Lower leg skin (tissue), 4 donors: ENCODE results near the gene CDC20. TPM values are rescaled to one million over a fixed set of nuclear protein-coding genes. Genes with fewer than 3 reads are reported as not detected.

Experiments
- DNase-seq, 2 donors: peaks; one replicate each; pipeline ENCODE4 v3.0.0-alpha.2; 2019; ENCODE audit warnings: low spot score in 2 of 2
- H3K4me3 ChIP-seq: fragments of 200-600 bp; sonication (generic); 2 replicates; pipeline ENCODE4 v1.5.1; 2017; ENCODE audit warnings: mild to moderate bottlenecking, low read depth; ENCODE audit not compliant: poor library complexity, severe bottlenecking
- CTCF ChIP-seq, 3 donors: fragments of 450-650 bp; IDR thresholded peaks; one replicate each; pipeline ENCODE4 v1.5.1; 2016; ENCODE audit warnings: antibody characterized with exemption in 3 of 3, mild to moderate bottlenecking in 3 of 3, moderate library complexity in 2 of 3
- POLR2A ChIP-seq, 2 donors: fragments of 450-650 bp; IDR thresholded peaks; one replicate each; pipeline ENCODE4 v1.6.1; 2016 to 2017; ENCODE audit warnings: antibody characterized with exemption in 2 of 2, mild to moderate bottlenecking in 1 of 2, moderate library complexity in 1 of 2
- WGBS, 2 donors: methylation state at CpG; one replicate each; pipeline ENCODE4 v1.1.5; 2018; 5-methylcytosine and 5-hydroxymethylcytosine counted together
- intact Hi-C: fragments of 100-400 bp; cut with DNase I; formaldehyde crosslinking; loops from one replicate; pipeline ENCODE4 v1.15.0; 2023; ENCODE audit warnings: low total_unique reads
- total RNA-seq, 4 donors: library from RNA; depleted of rRNA; stranded (reverse); fragments of >200 nt; gene quantifications; one replicate each; pipeline ENCODE4 v1.1.0, GENCODE V29; 2016

Gene CDC20
- total RNA-seq, 4 donors from 2014 or later: 2.7 to 12.1 (median 6.5) TPM

DNA sequence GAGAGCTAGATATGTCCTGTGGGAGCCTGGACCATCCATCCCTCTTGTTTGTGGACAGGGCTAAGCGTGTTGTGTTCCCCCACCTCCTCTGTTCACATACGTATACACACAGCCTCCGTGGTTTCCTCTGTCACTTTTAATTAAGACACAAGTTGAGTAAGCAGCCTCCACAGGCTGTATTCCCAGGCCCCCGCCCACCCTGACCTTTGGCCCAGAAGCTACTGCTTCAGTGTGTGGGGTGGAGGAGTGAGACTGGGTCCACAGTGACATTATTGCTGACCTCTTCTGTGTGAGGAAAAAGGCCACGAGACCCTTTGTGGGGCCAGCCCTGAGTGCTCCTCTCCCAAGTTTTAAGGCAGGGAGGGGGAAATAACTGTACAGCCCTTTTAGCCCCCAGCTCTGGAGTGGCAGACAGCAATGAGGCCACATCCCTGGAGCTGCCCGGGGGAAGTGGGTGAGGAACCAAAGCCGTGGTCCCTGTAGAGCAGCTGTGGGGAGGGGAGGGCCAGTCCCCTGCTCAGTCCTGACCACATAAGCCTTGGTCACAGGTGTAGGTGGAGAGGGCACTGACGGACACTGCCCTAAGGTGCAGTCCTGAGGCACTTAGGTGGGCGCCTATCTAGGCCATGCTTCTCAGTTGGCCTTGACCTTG lies 4.6 kb downstream of the CDC20 start:
- no peak for DNase-seq
- H3K4me3 ChIP-seq: no peak overlapping the region
- WGBS, 2 donors: 77 to 82% methylated on average over 9 of the region's 9 CpGs
- TF ChIP-seq POLR2A (IDR thresholded peaks at IDR 0.05): no peak
- TF ChIP-seq CTCF (IDR thresholded peaks at IDR 0.05): no peak
- intact Hi-C loops: no loop called here

DNA sequence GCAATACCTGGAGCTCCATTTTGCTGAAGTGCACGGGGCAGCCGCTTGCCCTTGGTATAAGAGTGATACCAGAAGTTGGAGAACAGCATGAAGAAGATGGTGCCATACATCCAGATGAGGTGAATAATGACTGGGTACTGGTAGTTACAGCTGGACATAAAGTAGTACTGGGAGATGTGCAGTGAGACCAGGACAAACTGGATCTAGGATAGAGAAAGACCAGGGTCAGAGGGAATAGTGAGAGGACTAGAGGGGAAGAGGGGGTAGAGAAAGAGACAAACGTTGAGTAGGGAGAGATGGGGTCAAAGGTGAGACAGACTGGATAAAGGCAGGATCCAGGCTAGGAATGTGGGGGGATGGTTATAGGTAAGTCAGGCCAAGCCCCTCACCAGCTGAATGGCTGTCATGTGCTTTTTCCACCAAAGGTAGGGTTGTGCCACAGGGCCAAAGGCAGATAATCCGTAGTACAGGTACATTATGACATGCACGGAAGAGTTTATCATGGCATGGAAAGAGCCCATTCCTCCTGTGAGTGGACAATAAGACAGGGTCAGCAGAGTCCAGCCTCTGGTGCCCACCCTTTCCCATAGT lies 5.2 kb downstream of the CDC20 start:
- no peak for DNase-seq
- intact Hi-C loops: no loop called here
- no peak overlapping the region for H3K4me3 ChIP-seq
- 81 to 83% methylated on average over 5 of the region's 5 CpGs for WGBS, 2 donors
- TF ChIP-seq POLR2A (IDR thresholded peaks at IDR 0.05) (no peak), CTCF (IDR thresholded peaks at IDR 0.05) (no peak)

GRCh38 chr1:43365678-43366077 lies 6.9 kb downstream of the CDC20 start:
- DNase-seq: no peak
- no peak overlapping the region for H3K4me3 ChIP-seq
- TF ChIP-seq POLR2A (IDR thresholded peaks at IDR 0.05): no peak
- no peak for TF ChIP-seq CTCF (IDR thresholded peaks at IDR 0.05)
- intact Hi-C loops: no loop called here
- 77 to 80% methylated on average over 2 of the region's 2 CpGs for WGBS, 2 donors

DNA sequence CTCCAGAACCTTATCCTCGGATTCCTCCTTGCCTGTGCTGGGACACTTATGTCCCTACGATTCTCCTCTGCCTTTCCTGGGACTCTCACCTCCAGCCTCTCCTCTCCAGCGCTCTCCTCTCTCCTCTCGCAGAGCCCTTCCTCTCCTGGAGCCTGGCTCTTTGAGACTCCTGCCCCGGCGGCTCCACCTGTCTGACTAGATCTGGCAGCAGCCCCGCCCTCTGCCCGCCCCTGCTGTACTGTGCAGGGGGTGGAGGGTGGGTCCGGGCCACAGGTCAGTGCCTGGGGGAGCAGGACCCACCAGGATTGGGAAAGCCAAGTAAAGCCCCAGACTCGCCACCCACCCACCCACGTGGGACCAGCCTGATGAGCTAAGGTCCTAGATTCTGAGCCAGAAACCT lies 7.4 kb downstream of the CDC20 start:
- peak; percentile 36 to 90 for DNase-seq
- intact Hi-C loops: no loop called here
- no peak for TF ChIP-seq CTCF (IDR thresholded peaks at IDR 0.05)
- TF ChIP-seq POLR2A (IDR thresholded peaks at IDR 0.05): no peak
- no peak overlapping the region for H3K4me3 ChIP-seq
- 39 to 58% methylated on average over 11 of the region's 11 CpGs for WGBS, 2 donors

- TF ChIP-seq CTCF (IDR thresholded peaks at IDR 0.05) (no peak), POLR2A (IDR thresholded peaks at IDR 0.05) (no peak)
- peak overlapping the region; percentile 79 for H3K4me3 ChIP-seq
- 12 to 13% methylated on average over 4 to 5 of the region's 5 CpGs for WGBS, 2 donors
- no peak for DNase-seq
- intact Hi-C loops: no loop called here
These were observed 7.8 kb downstream of the CDC20 start for GRCh38 chr1:43366601-43367025.
